Measurements from ENCODE around the gene ZNF460. TPM values are rescaled to one million over a fixed set of nuclear protein-coding genes. Genes with fewer than 3 reads are reported as not detected.

The ZNF460 gene
- total and polyA plus RNA-seq, 2 of the 8 experiments (the other 6 are each of a cell fraction or from before 2014, with no cell fraction given) = 9.3 to 57.9 TPM

DNA sequence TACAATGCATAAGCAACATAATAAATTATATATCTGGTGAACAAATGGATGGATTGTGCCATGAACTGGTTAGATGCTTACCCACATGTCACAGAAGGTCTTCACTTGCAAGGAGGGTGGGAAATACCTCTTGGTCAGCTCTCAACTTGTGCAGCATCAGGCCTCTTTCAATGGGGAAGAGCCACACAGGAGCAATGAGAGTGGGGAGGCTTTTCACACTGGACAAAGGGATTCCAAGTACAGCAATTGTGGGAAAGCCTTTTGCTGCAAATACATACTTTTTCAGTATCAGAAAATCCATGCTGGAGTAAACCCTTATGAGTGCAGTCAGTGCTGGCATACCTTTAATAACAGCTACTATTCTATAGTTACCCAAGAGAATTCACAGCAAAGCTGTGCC, 28.2 kb downstream of the ZNF460 start:
- Histone ChIP-seq H3K56ac (replicated peaks; ENCODE audit: insufficient read length, low read depth, low read length) (no peak overlapping the region), H3K9me3 (ENCODE audit: insufficient read depth in 2 of 2, low read depth in 1 of 2, low read length in 1 of 2) (no peaks in the 10 kb centered on the region), H3K4me1 (replicated peaks in 1 of 4; ENCODE audit: control insufficient read depth in 3 of 4, insufficient read depth in 4 of 4, low read length in 3 of 4) (no peaks in the 10 kb centered on the region), H4K20me1 (replicated peaks in 1 of 2; ENCODE audit: control insufficient read depth in 1 of 2, insufficient read depth in 2 of 2, low read length in 2 of 2) (peaks cover 0 to 1% of the 10 kb centered on the region in 2 experiments), H3K18ac (ENCODE audit: extremely low read depth, low read length) (no peak overlapping the region), H3K9ac (replicated peaks in 1 of 4; ENCODE audit: extremely low read depth in 1 of 4, low read depth in 3 of 4, low read length in 3 of 4) (no peak overlapping the region), H4K91ac (replicated peaks; ENCODE audit: insufficient read length, low read length) (no peak overlapping the region), H3K4ac (replicated peaks; ENCODE audit: insufficient read length, low read depth, low read length) (no peak overlapping the region), H3K79me1 (ENCODE audit: low read depth, low read length) (no peaks in the 10 kb centered on the region), H2BK15ac (ENCODE audit: low read length) (no peak overlapping the region), H3K4me3 (ENCODE audit: extremely low read depth in 1 of 4, insufficient read depth in 2 of 4, low read depth in 3 of 4, low read length in 4 of 4) (no peak overlapping the region), H3K4me2 (ENCODE audit: insufficient read depth in 1 of 2, low read depth in 2 of 2, low read length in 2 of 2) (no peak overlapping the region), H2BK20ac (ENCODE audit: low read length) (no peak overlapping the region), H3K27ac (ENCODE audit: low read depth, low read length) (no peak overlapping the region), H2BK5ac (ENCODE audit: low read depth, low read length) (no peak overlapping the region), H3K14ac (ENCODE audit: insufficient read length) (no peak overlapping the region), H3K23ac (ENCODE audit: insufficient read length) (no peak overlapping the region), H2AFZ (ENCODE audit: low read length) (no peak overlapping the region), H3K27me3 (replicated peaks in 1 of 4; ENCODE audit: control insufficient read depth in 3 of 4, extremely low read depth in 1 of 4, insufficient read depth in 3 of 4, low read length in 3 of 4) (0 out of 7 replicates have a peak, but pooled peaks cover 0 to 3% (median 0%) of the 10 kb centered on the region in 4 experiments), H2BK120ac (replicated peaks; ENCODE audit: low read depth, low read length) (no peak overlapping the region), H2AK5ac (ENCODE audit: low read depth, low read length) (no peak overlapping the region), H2BK12ac (ENCODE audit: low read depth, low read length) (no peak overlapping the region), H3K36me3 (ENCODE audit: control insufficient read depth in 2 of 4, insufficient read depth in 4 of 4, low read length in 3 of 4) (no peaks in the 10 kb centered on the region; a peak in 2 of 8 replicates), H3K23me2 (ENCODE audit: low read depth, low read length) (no peaks in the 10 kb centered on the region), H3K79me2 (ENCODE audit: control insufficient read depth in 1 of 2, insufficient read depth in 2 of 2, low read length in 2 of 2) (no peaks in the 10 kb centered on the region), H4K8ac (ENCODE audit: extremely low read depth, insufficient read depth, low read length) (no peak overlapping the region), H4K5ac (ENCODE audit: insufficient read length, low read depth, low read length) (no peak overlapping the region)
- POLR2A ChIA-PET (ENCODE audit: partially characterized antibody) = interaction anchor here (1.0 to 1.9 kb wide), 4 partner anchors 12 to 127 kb away, joined by 3 to 4 read pairs (median 4); partner anchors contain the start of gene ZNF749
- CTCF ChIA-PET (ENCODE audit: partially characterized antibody) = no interaction called here
- FAIRE-seq (no peak), DNase-seq (ENCODE audit: low read depth in 1 of 2, low spot score in 2 of 2) (no peak)
- TF ChIP-seq SAP30 (IDR thresholded peaks at IDR 0.05; ENCODE audit: insufficient read depth, insufficient replicate concordance, low read length) (no peak), JUND (IDR thresholded peaks at IDR 0.05; ENCODE audit: low read length) (no peak), CREB1 (IDR thresholded peaks at IDR 0.05) (no peak), SIX5 (IDR thresholded peaks at IDR 0.05; ENCODE audit: low read depth, low read length) (no peak), CTBP2 (IDR thresholded peaks at IDR 0.05; ENCODE audit: borderline replicate concordance, insufficient read depth, insufficient read length, low read length) (no peak), HDAC2 (IDR thresholded peaks at IDR 0.05; ENCODE audit: borderline replicate concordance in 1 of 2, low read depth in 2 of 2, low read length in 2 of 2) (no peak), SP4 (IDR thresholded peaks at IDR 0.05; ENCODE audit: low read length) (no peak), YY1 (IDR thresholded peaks at IDR 0.05; ENCODE audit: low read depth, low read length) (no peak), NANOG (IDR thresholded peaks at IDR 0.05; ENCODE audit: insufficient read depth, low read depth, low read length, poor library complexity, severe bottlenecking) (no peak), RXRA (IDR thresholded peaks at IDR 0.05; ENCODE audit: insufficient read depth, low read depth, low read length) (no peak), BACH1 (IDR thresholded peaks at IDR 0.05; ENCODE audit: low read length) (no peak)
- TF ChIP-seq, protein P1, sequence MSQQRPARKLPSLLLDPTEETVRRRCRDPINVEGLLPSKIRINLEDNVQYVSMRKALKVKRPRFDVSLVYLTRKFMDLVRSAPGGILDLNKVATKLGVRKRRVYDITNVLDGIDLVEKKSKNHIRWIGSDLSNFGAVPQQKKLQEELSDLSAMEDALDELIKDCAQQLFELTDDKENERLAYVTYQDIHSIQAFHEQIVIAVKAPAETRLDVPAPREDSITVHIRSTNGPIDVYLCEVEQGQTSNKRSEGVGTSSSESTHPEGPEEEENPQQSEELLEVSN (IDR thresholded peaks at IDR 0.05) = no peak
- TF ChIP-seq, protein P2, sequence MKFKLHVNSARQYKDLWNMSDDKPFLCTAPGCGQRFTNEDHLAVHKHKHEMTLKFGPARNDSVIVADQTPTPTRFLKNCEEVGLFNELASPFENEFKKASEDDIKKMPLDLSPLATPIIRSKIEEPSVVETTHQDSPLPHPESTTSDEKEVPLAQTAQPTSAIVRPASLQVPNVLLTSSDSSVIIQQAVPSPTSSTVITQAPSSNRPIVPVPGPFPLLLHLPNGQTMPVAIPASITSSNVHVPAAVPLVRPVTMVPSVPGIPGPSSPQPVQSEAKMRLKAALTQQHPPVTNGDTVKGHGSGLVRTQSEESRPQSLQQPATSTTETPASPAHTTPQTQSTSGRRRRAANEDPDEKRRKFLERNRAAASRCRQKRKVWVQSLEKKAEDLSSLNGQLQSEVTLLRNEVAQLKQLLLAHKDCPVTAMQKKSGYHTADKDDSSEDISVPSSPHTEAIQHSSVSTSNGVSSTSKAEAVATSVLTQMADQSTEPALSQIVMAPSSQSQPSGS (IDR thresholded peaks at IDR 0.05; ENCODE audit: low read length) = no peak
